H1 (cell line): ENCODE results near the gene PHRF1. TPM values are rescaled to one million over a fixed set of nuclear protein-coding genes. Genes with fewer than 3 reads are reported as not detected.

Experiments used
- CTCF ChIA-PET: fragments of 300-600 bp; sonication (Branson Sonifier 250); formaldehyde crosslinking; loops from one replicate; lab custom pipeline; 2021; ENCODE audit not compliant: partially characterized antibody; lab: Charles Lee
- POLR2A ChIA-PET: fragments of 300-600 bp; sonication (Branson Sonifier 250); formaldehyde crosslinking; loops from one replicate; lab custom pipeline; 2021; ENCODE audit warnings: inconsistent platforms; ENCODE audit not compliant: partially characterized antibody; lab: Charles Lee
- DNase-seq, 2 experiments: peaks; one replicate each; pipeline versions ENCODE4 v3.0.0 to v3.0.0-alpha.2; 2010 to 2022; ENCODE audit warnings: low spot score in 2 of 2, low read depth in 1 of 2, mixed read lengths in 1 of 2
- FAIRE-seq: peaks from 2 replicates; lab custom pipeline; 2011; peaks lifted over from hg19 to GRCh38; lab: Jason Lieb, UNC
- H2AFZ ChIP-seq: 2 replicates; pipeline ENCODE4 v1.8.1; 2012; ENCODE audit warnings: low read length, inconsistent platforms
- H2AK5ac ChIP-seq: 2 replicates; pipeline ENCODE4 v1.6.1; 2013; ENCODE audit warnings: low read depth, low read length
- H2BK120ac ChIP-seq: replicated peaks from 2 replicates; pipeline ENCODE3; 2013; ENCODE audit warnings: low read depth, low read length, inconsistent platforms
- H2BK12ac ChIP-seq: 2 replicates; pipeline ENCODE4 v1.6.1; 2013; ENCODE audit warnings: low read depth, low read length
- H2BK15ac ChIP-seq: 2 replicates; pipeline ENCODE4 v1.6.1; 2013; ENCODE audit warnings: low read length
- H2BK20ac ChIP-seq: 2 replicates; pipeline ENCODE4 v1.6.1; 2013; ENCODE audit warnings: low read length
- H2BK5ac ChIP-seq: 2 replicates; pipeline ENCODE4 v1.6.1; 2013; ENCODE audit warnings: low read depth, low read length
- H3K14ac ChIP-seq: 2 replicates; pipeline ENCODE4 v1.6.1; 2013; ENCODE audit warnings: inconsistent platforms; ENCODE audit not compliant: insufficient read length
- H3K18ac ChIP-seq: 2 replicates; pipeline ENCODE4 v1.6.1; 2013; ENCODE audit warnings: low read length; ENCODE audit errors: extremely low read depth
- H3K23ac ChIP-seq: 2 replicates; pipeline ENCODE4 v1.6.1; 2013; ENCODE audit warnings: inconsistent platforms; ENCODE audit not compliant: insufficient read length
- H3K23me2 ChIP-seq: 2 replicates; pipeline ENCODE4 v1.6.1; 2013; ENCODE audit warnings: low read depth, low read length
- H3K27ac ChIP-seq: 2 replicates; pipeline ENCODE4 v1.6.1; 2011; ENCODE audit warnings: low read depth, low read length, inconsistent platforms
- H3K27me3 ChIP-seq, 4 experiments: replicated peaks in 1 of 4; 1 replicate in 1 of 4; 2 replicates in 3 of 4; pipeline versions ENCODE4 v1.6.1 to v1.8.1; 2011 to 2013; ENCODE audit warnings: low read length in 3 of 4, mild to moderate bottlenecking in 3 of 4, inconsistent platforms in 2 of 4, mixed read lengths in 2 of 4, moderate library complexity in 1 of 4; ENCODE audit not compliant: control insufficient read depth in 3 of 4, insufficient read depth in 3 of 4; ENCODE audit errors: extremely low read depth in 1 of 4
- H3K36me3 ChIP-seq, 4 experiments: 2 replicates each; pipeline versions ENCODE4 v1.6.1 to v1.8.1; 2011 to 2013; ENCODE audit warnings: mild to moderate bottlenecking in 4 of 4, low read length in 3 of 4, moderate library complexity in 2 of 4, control low read depth in 1 of 4, inconsistent platforms in 1 of 4; ENCODE audit not compliant: insufficient read depth in 4 of 4, control insufficient read depth in 2 of 4
- H3K4ac ChIP-seq: replicated peaks from 2 replicates; pipeline ENCODE3; 2013; ENCODE audit warnings: low read length, low read depth, mixed read lengths, inconsistent platforms; ENCODE audit not compliant: insufficient read length
- H3K4me1 ChIP-seq, 4 experiments: replicated peaks in 1 of 4; 1 replicate in 1 of 4; 2 replicates in 3 of 4; pipeline versions ENCODE4 v1.6.1 to v1.8.1; 2011 to 2013; ENCODE audit warnings: low read length in 3 of 4, inconsistent platforms in 2 of 4, mixed read lengths in 1 of 4; ENCODE audit not compliant: insufficient read depth in 4 of 4, control insufficient read depth in 3 of 4
- H3K4me2 ChIP-seq, 2 experiments: 2 replicates each; pipeline versions ENCODE4 v1.6.1 to v1.8.1; 2011 to 2013; ENCODE audit warnings: low read depth in 2 of 2, low read length in 2 of 2, control low read depth in 1 of 2, inconsistent platforms in 1 of 2, mild to moderate bottlenecking in 1 of 2; ENCODE audit not compliant: insufficient read depth in 1 of 2
- H3K4me3 ChIP-seq, 4 experiments: fragments of 200-600, 300-600 bp in 1 of 4; sonication (generic), shearing (Covaris generic), sonication (Bioruptor Twin) in 1 of 4; 2 replicates each; pipeline versions ENCODE4 v1.5.1 to v1.8.1; 2011 to 2016; ENCODE audit warnings: low read length in 4 of 4, low read depth in 3 of 4, control low read depth in 2 of 4, inconsistent platforms in 2 of 4, mild to moderate bottlenecking in 2 of 4, mixed read lengths in 1 of 4, moderate library complexity in 1 of 4; ENCODE audit not compliant: insufficient read depth in 2 of 4; ENCODE audit errors: extremely low read depth in 1 of 4
- H3K56ac ChIP-seq: replicated peaks from 2 replicates; pipeline ENCODE3; 2013; ENCODE audit warnings: low read depth, mild to moderate bottlenecking, mixed read lengths, low read length, inconsistent platforms; ENCODE audit not compliant: insufficient read length
- H3K79me1 ChIP-seq: 2 replicates; pipeline ENCODE4 v1.6.1; 2013; ENCODE audit warnings: low read depth, low read length, control low read depth
- H3K79me2 ChIP-seq, 2 experiments: 2 replicates each; pipeline versions ENCODE4 v1.6.1 to v1.8.1; 2012 to 2013; ENCODE audit warnings: low read length in 2 of 2, mild to moderate bottlenecking in 2 of 2, inconsistent platforms in 1 of 2; ENCODE audit not compliant: insufficient read depth in 2 of 2, control insufficient read depth in 1 of 2
- H3K9ac ChIP-seq, 4 experiments: replicated peaks in 1 of 4; 1 replicate in 1 of 4; 2 replicates in 3 of 4; pipeline versions ENCODE4 v1.6.1 to v1.8.1; 2011 to 2013; ENCODE audit warnings: low read depth in 3 of 4, low read length in 3 of 4, control low read depth in 2 of 4, mild to moderate bottlenecking in 2 of 4, moderate library complexity in 2 of 4, inconsistent platforms in 1 of 4; ENCODE audit errors: extremely low read depth in 1 of 4
- H3K9me3 ChIP-seq, 2 experiments: 2 replicates each; pipeline versions ENCODE4 v1.6.1 to v1.8.1; 2012 to 2013; ENCODE audit warnings: mild to moderate bottlenecking in 2 of 2, moderate library complexity in 2 of 2, control low read depth in 1 of 2, inconsistent platforms in 1 of 2, low read depth in 1 of 2, low read length in 1 of 2, mixed read lengths in 1 of 2; ENCODE audit not compliant: insufficient read depth in 2 of 2
- H4K20me1 ChIP-seq, 2 experiments: replicated peaks in 1 of 2; 2 replicates each; pipeline versions ENCODE3 to v1.8.1; 2011 to 2013; ENCODE audit warnings: inconsistent platforms in 2 of 2, low read length in 2 of 2, mild to moderate bottlenecking in 1 of 2; ENCODE audit not compliant: insufficient read depth in 2 of 2, control insufficient read depth in 1 of 2
- H4K5ac ChIP-seq: 2 replicates; pipeline ENCODE4 v1.6.1; 2013; ENCODE audit warnings: low read length, low read depth, mixed read lengths, inconsistent platforms; ENCODE audit not compliant: insufficient read length
- H4K8ac ChIP-seq: 2 replicates; pipeline ENCODE4 v1.8.0; 2013; ENCODE audit warnings: mild to moderate bottlenecking, moderate library complexity, low read length, inconsistent platforms; ENCODE audit not compliant: insufficient read depth; ENCODE audit errors: extremely low read depth
- H4K91ac ChIP-seq: replicated peaks from 2 replicates; pipeline ENCODE3; 2013; ENCODE audit warnings: low read length, mixed read lengths, inconsistent platforms; ENCODE audit not compliant: insufficient read length
- ATF3 ChIP-seq: IDR thresholded peaks from 2 replicates; pipeline ENCODE4 v1.6.1; 2011; ENCODE audit warnings: low read depth, mild to moderate bottlenecking, low read length; ENCODE audit not compliant: insufficient read depth
- CBX8 ChIP-seq: fragments of 300-800, 300-1000 bp; sonication (generic); IDR thresholded peaks from 2 replicates; pipeline ENCODE4 v1.7.1; 2016; ENCODE audit warnings: low read depth, low read length, borderline replicate concordance
- CREB1 ChIP-seq: IDR thresholded peaks from 2 replicates; pipeline ENCODE4 v1.6.1; 2012; ENCODE audit warnings: inconsistent platforms
- GABPA ChIP-seq: IDR thresholded peaks from 2 replicates; pipeline ENCODE4 v1.6.1; 2011; ENCODE audit warnings: mild to moderate bottlenecking, low read length, moderate library complexity, borderline replicate concordance; ENCODE audit not compliant: insufficient read depth
- JUN ChIP-seq: IDR thresholded peaks from 2 replicates; pipeline ENCODE4 v1.6.1; 2011; ENCODE audit warnings: low read depth, mild to moderate bottlenecking, improper control_type of control experiment, low read length
- NANOG ChIP-seq: IDR thresholded peaks from 2 replicates; pipeline ENCODE4 v1.6.1; 2011; ENCODE audit warnings: low read length, low read depth, mild to moderate bottlenecking, inconsistent platforms; ENCODE audit not compliant: insufficient read depth, poor library complexity, severe bottlenecking
- NRF1 ChIP-seq: IDR thresholded peaks from 2 replicates; pipeline ENCODE4 v1.6.1; 2011; ENCODE audit warnings: mild to moderate bottlenecking, low read depth, low read length, improper control_type of control experiment
- SP1 ChIP-seq: IDR thresholded peaks from 2 replicates; pipeline ENCODE4 v1.6.1; 2011; ENCODE audit warnings: low read depth, low read length
- SP2 ChIP-seq: IDR thresholded peaks from 2 replicates; pipeline ENCODE4 v1.6.1; 2012; ENCODE audit warnings: mild to moderate bottlenecking, low read length, inconsistent platforms
- SUZ12 ChIP-seq: fragments of 200-600 bp; sonication (generic); IDR thresholded peaks from 2 replicates; pipeline ENCODE4 v1.6.1; 2012; ENCODE audit warnings: mild to moderate bottlenecking, inconsistent platforms, low read length, moderate library complexity, mixed read lengths
- TEAD4 ChIP-seq: IDR thresholded peaks from 2 replicates; pipeline ENCODE4 v1.6.1; 2012; ENCODE audit warnings: low read depth, low read length, inconsistent platforms, mixed read lengths
- USF2 ChIP-seq: IDR thresholded peaks from 2 replicates; pipeline ENCODE4 v1.6.1; 2011; ENCODE audit warnings: low read length, improper control_type of control experiment
- WGBS, 2 experiments: shearing (Covaris generic) in 1 of 2; methylation state at CpG; one replicate each; pipeline versions ENCODE4 v1.1.6 to v1.1.7; 2013 to 2015; ENCODE audit warnings: low lambda C conversion rate in 2 of 2, mixed read lengths in 2 of 2, inconsistent platforms in 1 of 2, low coverage in 1 of 2, missing lambda C conversion rate in 1 of 2; ENCODE audit not compliant: insufficient replicate concordance in 2 of 2, insufficient coverage in 1 of 2, insufficient read length in 1 of 2; ENCODE audit errors: extremely low coverage in 1 of 2, missing lambda C conversion rate in 1 of 2; 5-methylcytosine and 5-hydroxymethylcytosine counted together
- polyA plus RNA-seq, 7 experiments: library from polyadenylated mRNA; depleted of rRNA in 3 of 7; stranded (reverse) in 5 of 7; unstranded in 2 of 7; fragments of >200 nt in 5 of 7; fragments of 200-250 nt in 2 of 7; gene quantifications; 1 replicate in 5 of 7; 2 replicates in 1 of 7; 4 replicates in 1 of 7; pipeline versions ENCODE4 v1.2.1 to v1.2.3, GENCODE V29; 2011 to 2013; ENCODE audit warnings: missing spikeins in 2 of 7, mixed read lengths in 2 of 7
- total RNA-seq: library from RNA; stranded (reverse); fragmentation: NEBNext Ultra II Directional; extraction: Animal tissue kit (Norgen Biotek cat#: 25700); gene quantifications from 2 replicates; pipeline ENCODE4 v1.2.1, GENCODE V29; 2021

PHRF1 gene
- total and polyA plus RNA-seq, 2 of the 8 experiments (the other 6 are each of a cell fraction or from before 2014, with no cell fraction given), result 13.4 to 37.3 TPM

GRCh38 chr11:531919-532526, 44.2 kb upstream of the PHRF1 start:
- peaks cover 14% of the 10 kb centered on the region; the same call in 1 of the 2 replicates for H3K23me2 ChIP-seq
- CTCF ChIA-PET, result interaction anchor here (1.4 to 1.5 kb wide), 2 partner anchors 13 to 59 kb away, joined by 3 to 9 read pairs; no protein-coding TSS in a partner anchor
- H3K27me3 ChIP-seq, result peaks cover 0 to 7% (median 3%) of the 10 kb centered on the region in 4 experiments; a peak in 5 of 7 replicates
- no peaks in the 10 kb centered on the region for H3K79me2 ChIP-seq
- H3K36me3 ChIP-seq, result peaks cover 0 to 15% (median 6%) of the 10 kb centered on the region in 4 experiments; a peak in 5 of 8 replicates
- H2BK15ac ChIP-seq, result no peak overlapping the region
- no peak overlapping the region for H2AFZ ChIP-seq
- no peaks in the 10 kb centered on the region for H3K9me3 ChIP-seq
- DNase-seq (no peak), FAIRE-seq (no peak)
- H3K23ac ChIP-seq, result no peak overlapping the region
- no peak overlapping the region for H2BK12ac ChIP-seq
- no peak overlapping the region for H3K27ac ChIP-seq
- H3K14ac ChIP-seq, result no peak overlapping the region
- no peak overlapping the region for H2BK5ac ChIP-seq
- no peak overlapping the region for H2AK5ac ChIP-seq
- no peak overlapping the region for H2BK20ac ChIP-seq
- H3K18ac ChIP-seq, result no peak overlapping the region
- no peak overlapping the region for H3K56ac ChIP-seq
- no peaks in the 10 kb centered on the region for H3K79me1 ChIP-seq
- no peak overlapping the region for H4K8ac ChIP-seq
- WGBS, 2 experiments, result 87% methylated on average over 17 of the region's 18 CpGs; no CpG with 5 or more reads in 1 of the 2 experiments
- H3K4me1 ChIP-seq, result peaks cover 0 to 8% (median 3%) of the 10 kb centered on the region in 4 experiments; a peak in 5 of 7 replicates
- H3K4me2 ChIP-seq, result no peak overlapping the region
- no peak overlapping the region for H2BK120ac ChIP-seq
- H4K5ac ChIP-seq, result no peak overlapping the region
- POLR2A ChIA-PET, result interaction anchor here (0.8 to 1.8 kb wide), 8 partner anchors 13 to 306 kb away, joined by 3 to 8 read pairs (median 4); no protein-coding TSS in a partner anchor
- H3K4me3 ChIP-seq, result no peak overlapping the region
- no peak overlapping the region for H3K4ac ChIP-seq
- peaks cover 7 to 11% of the 10 kb centered on the region in 2 experiments for H4K20me1 ChIP-seq
- no peak overlapping the region for H4K91ac ChIP-seq
- H3K9ac ChIP-seq, result no peak overlapping the region
- TF ChIP-seq JUN, result no peak
- TF ChIP-seq NANOG, result no peak
- no peak for TF ChIP-seq SP2
- no peak for TF ChIP-seq USF2
- TF ChIP-seq NRF1, result no peak
- no peak for TF ChIP-seq SP1
- no peak for TF ChIP-seq SUZ12
- TF ChIP-seq CREB1, result no peak
- no peak for TF ChIP-seq CBX8
- no peak for TF ChIP-seq ATF3
- TF ChIP-seq GABPA, result no peak
- no peak for TF ChIP-seq TEAD4
